HCT116 (cell line): ENCODE measurements around the gene PREP. TPM values are rescaled to one million over a fixed set of nuclear protein-coding genes. Genes with fewer than 3 reads are reported as not detected.

Experiments
- ATAC-seq: fragments of 200-7000 bp; cut with Tn5 transposase; 2 replicates; pipeline ENCODE4 v1.9.1; 2020; ENCODE audit warnings: mild to moderate bottlenecking, moderate library complexity
- BruUV-seq: library from RNA; stranded (reverse); fragments of 400-500 nt; replicated peaks from 2 replicates; lab custom pipeline; 2021; lab: Mats Ljungman, UMichigan
- CTCF ChIA-PET: fragments of 300-600 bp; sonication (Branson Sonifier 250); formaldehyde crosslinking; loops from one replicate; lab custom pipeline; 2021; ENCODE audit warnings: antibody characterized with exemption; lab: Charles Lee
- POLR2A ChIA-PET: fragments of 300-600, 350-600 bp; sonication (Branson Sonifier 250); formaldehyde crosslinking; loops from one replicate; lab custom pipeline; 2021; ENCODE audit warnings: antibody characterized with exemption; lab: Charles Lee
- RAD21 ChIA-PET, 2 experiments: fragments of 300-600 bp; sonication (Branson Sonifier 250); formaldehyde crosslinking; loops; one replicate each; lab custom pipeline; 2023; ENCODE audit warnings: low total read pairs in 2 of 2; ENCODE audit not compliant: uncharacterized antibody in 2 of 2, unreplicated experiment in 2 of 2, low non-redundant PET in 1 of 2; lab: Charles Lee
- DNase-seq: peaks from one replicate; pipeline ENCODE4 v3.0.0-alpha.2; 2010; ENCODE audit warnings: low read depth, low spot score
- H2AFZ ChIP-seq: fragments of 200-600 bp; shearing (Covaris generic), sonication (generic); 2 replicates; pipeline ENCODE4 v1.6.1; 2017; ENCODE audit warnings: low read depth, mixed run types, mixed read lengths, antibody characterized with exemption, low read length; ENCODE audit not compliant: poor library complexity, severe bottlenecking
- H3K27ac ChIP-seq: 2 replicates; pipeline ENCODE4 v1.5.1; 2012; ENCODE audit warnings: low read depth, low read length
- H3K27me3 ChIP-seq: fragments of 200-600 bp; sonication (generic); 2 replicates; pipeline ENCODE4 v1.6.1; 2016; ENCODE audit warnings: mixed run types, low read length, mixed read lengths; ENCODE audit not compliant: insufficient read depth
- H3K36me3 ChIP-seq, 2 experiments: fragments of 200-500 bp in 1 of 2; fragments of 200-600 bp in 1 of 2; sonication (Bioruptor generic) in 1 of 2; sonication (generic) in 1 of 2; 2 replicates each; pipeline versions ENCODE4 v1.5.1 to v1.6.1; 2014 to 2016; ENCODE audit warnings: low read length in 2 of 2, inconsistent platforms in 1 of 2, mixed read lengths in 1 of 2, mixed run types in 1 of 2; ENCODE audit not compliant: insufficient read depth in 2 of 2, control insufficient read depth in 1 of 2
- H3K4me1 ChIP-seq, 2 experiments: fragments of 200-600 bp in 1 of 2; sonication (generic) in 1 of 2; 2 replicates each; pipeline versions ENCODE4 v1.5.1 to v1.6.1; 2012 to 2017; ENCODE audit warnings: low read length in 2 of 2, inconsistent platforms in 1 of 2, mild to moderate bottlenecking in 1 of 2, mixed read lengths in 1 of 2, mixed run types in 1 of 2, moderate library complexity in 1 of 2; ENCODE audit not compliant: insufficient read depth in 2 of 2, control insufficient read depth in 1 of 2
- H3K4me2 ChIP-seq: fragments of 200-600 bp; sonication (generic); 2 replicates; pipeline ENCODE4 v1.6.1; 2017; ENCODE audit warnings: mixed run types, low read length, mixed read lengths
- H3K4me3 ChIP-seq, 2 experiments: fragments of 200-600 bp in 1 of 2; sonication (generic) in 1 of 2; replicated peaks in 1 of 2; 2 replicates each; pipeline ENCODE4 v1.5.1; 2011 to 2016; ENCODE audit warnings: low read length in 2 of 2, control low read depth in 1 of 2, low read depth in 1 of 2, mild to moderate bottlenecking in 1 of 2, mixed read lengths in 1 of 2, mixed run types in 1 of 2
- H3K79me2 ChIP-seq: fragments of 200-600 bp; sonication (generic); 2 replicates; pipeline ENCODE4 v1.6.1; 2017; ENCODE audit warnings: mild to moderate bottlenecking, mixed run types, low read length, moderate library complexity, mixed read lengths; ENCODE audit not compliant: insufficient read depth
- H3K9ac ChIP-seq: fragments of 200-600 bp; sonication (generic); 2 replicates; pipeline ENCODE4 v1.6.1; 2016; ENCODE audit warnings: low read length, mixed read lengths
- H3K9me2 ChIP-seq: fragments of 200-600 bp; sonication (generic), shearing (Covaris generic); 2 replicates; pipeline ENCODE4 v1.6.1; 2017; ENCODE audit warnings: mixed run types, mild to moderate bottlenecking, moderate library complexity; ENCODE audit not compliant: insufficient read depth
- H3K9me3 ChIP-seq, 2 experiments: fragments of 200-500 bp in 1 of 2; fragments of 200-600 bp in 1 of 2; sonication (Bioruptor generic) in 1 of 2; sonication (generic) in 1 of 2; 2 replicates each; pipeline ENCODE4 v1.6.1; 2014 to 2017; ENCODE audit warnings: low read length in 2 of 2, mixed read lengths in 2 of 2, inconsistent platforms in 1 of 2, low read depth in 1 of 2, mild to moderate bottlenecking in 1 of 2, mixed run types in 1 of 2, moderate library complexity in 1 of 2; ENCODE audit not compliant: control insufficient read depth in 1 of 2, insufficient read depth in 1 of 2
- H4K20me1 ChIP-seq: fragments of 200-600 bp; sonication (generic), shearing (Covaris generic); 2 replicates; pipeline ENCODE4 v1.6.1; 2017; ENCODE audit warnings: mixed run types, mild to moderate bottlenecking, moderate library complexity; ENCODE audit not compliant: insufficient read depth
- ATF3 ChIP-seq: IDR thresholded peaks from 2 replicates; pipeline ENCODE4 v1.6.1; 2012
- CEBPB ChIP-seq: IDR thresholded peaks from 2 replicates; pipeline ENCODE4 v1.6.1; 2012; ENCODE audit warnings: low read depth
- CTCF ChIP-seq, 3 experiments: fragments of 200-600 bp in 1 of 3; sonication (generic) in 1 of 3; IDR thresholded peaks in 2 of 3; conservative IDR thresholded peaks in 1 of 3; 2 replicates each; pipeline ENCODE4 v1.5.1; 2012 to 2017; ENCODE audit warnings: low read depth in 2 of 3, low read length in 2 of 3, antibody characterized with exemption in 1 of 3, borderline replicate concordance in 1 of 3, control low read depth in 1 of 3, mild to moderate bottlenecking in 1 of 3, mixed read lengths in 1 of 3, mixed run types in 1 of 3, moderate library complexity in 1 of 3; ENCODE audit not compliant: insufficient read depth in 1 of 3
- EGR1 ChIP-seq: IDR thresholded peaks from 2 replicates; pipeline ENCODE4 v1.6.1; 2012; ENCODE audit warnings: low read depth
- ELF1 ChIP-seq: IDR thresholded peaks from 2 replicates; pipeline ENCODE4 v1.6.1; 2012; ENCODE audit warnings: low read depth, borderline replicate concordance
- EZH2 ChIP-seq: fragments of 200-600 bp; sonication (generic); IDR thresholded peaks from 2 replicates; pipeline ENCODE4 v1.6.1; 2017; ENCODE audit warnings: antibody characterized with exemption, mixed run types
- EZH2phosphoT487 ChIP-seq: fragments of 200-600 bp; IDR thresholded peaks from 2 replicates; pipeline ENCODE4 v1.6.1; 2018; ENCODE audit warnings: antibody characterized with exemption, borderline replicate concordance
- FOSL1 ChIP-seq: IDR thresholded peaks from 2 replicates; pipeline ENCODE4 v1.6.1; 2012; ENCODE audit warnings: low read depth
- JUND ChIP-seq: IDR thresholded peaks from 2 replicates; pipeline ENCODE4 v1.6.1; 2012
- POLR2AphosphoS5 ChIP-seq: IDR thresholded peaks from 2 replicates; pipeline ENCODE4 v1.6.1; 2011; ENCODE audit warnings: mild to moderate bottlenecking, low read depth, low read length, moderate library complexity
- RAD21 ChIP-seq: IDR thresholded peaks from 2 replicates; pipeline ENCODE4 v1.6.1; 2012; ENCODE audit warnings: low read depth, mild to moderate bottlenecking
- SIN3A ChIP-seq: IDR thresholded peaks from 2 replicates; pipeline ENCODE4 v1.6.1; 2012; ENCODE audit warnings: low read depth
- SP1 ChIP-seq: IDR thresholded peaks from 2 replicates; pipeline ENCODE4 v1.6.1; 2012; ENCODE audit warnings: low read depth
- SRF ChIP-seq: IDR thresholded peaks from 2 replicates; pipeline ENCODE4 v1.6.1; 2012; ENCODE audit warnings: low read depth
- TCF7L2 ChIP-seq: IDR thresholded peaks from 2 replicates; pipeline ENCODE4 v1.7.0; 2011; ENCODE audit warnings: borderline replicate concordance, inconsistent platforms; ENCODE audit not compliant: insufficient read depth, insufficient read length; ENCODE audit errors: extremely low read depth
- YY1 ChIP-seq: IDR thresholded peaks from 2 replicates; pipeline ENCODE4 v1.6.1; 2011; ENCODE audit warnings: low read length, low read depth, moderate library complexity, mild to moderate bottlenecking; ENCODE audit not compliant: insufficient replicate concordance; ENCODE audit errors: extremely low read depth
- ZFX ChIP-seq: fragments of 450-650 bp; IDR thresholded peaks from 2 replicates; pipeline ENCODE4 v1.6.1; 2017
- intact Hi-C: fragments of 100-400 bp; cut with micrococcal nuclease; formaldehyde crosslinking; loops from 2 replicates; pipeline ENCODE4 v1.10.0; 2022
- total RNA-seq: library from RNA; stranded (reverse); gene quantifications from one replicate; pipeline ENCODE4 v1.2.1, GENCODE V29; 2021; ENCODE audit not compliant: unreplicated experiment
- TF ChIP-seq, protein P1 (sequence below): IDR thresholded peaks from 2 replicates; pipeline ENCODE4 v1.6.1; 2011; ENCODE audit warnings: mild to moderate bottlenecking, low read length, moderate library complexity; ENCODE audit not compliant: insufficient replicate concordance; ENCODE audit errors: extremely low read depth
- TF ChIP-seq, protein P2 (sequence below): IDR thresholded peaks from 2 replicates; pipeline ENCODE4 v1.6.1; 2012; ENCODE audit warnings: low read depth

Gene PREP
- total RNA-seq, 1 experiment from 2014 or later = 53.5 TPM

DNA sequence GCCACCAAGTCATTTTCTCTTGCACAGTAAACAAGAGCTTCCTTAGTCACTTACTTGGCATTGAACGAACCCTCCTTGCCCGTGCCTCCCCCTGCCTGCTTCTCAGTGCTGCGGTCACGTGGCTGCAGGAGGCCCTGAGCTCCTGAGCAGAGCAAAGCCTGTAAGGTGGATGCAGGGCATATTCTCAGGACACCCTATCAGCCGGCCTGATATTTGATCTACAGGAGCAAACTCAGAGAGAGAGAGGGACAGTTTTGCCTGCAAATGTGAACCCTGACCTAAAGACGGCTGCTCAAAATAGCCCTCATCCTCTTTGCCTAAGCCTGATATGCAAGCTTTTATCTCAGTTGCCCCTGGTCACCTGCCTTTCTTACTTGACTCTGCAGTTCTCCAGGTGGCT, 130.1 kb downstream of the PREP start:
- BruUV-seq = no TSS peak
- H2AFZ ChIP-seq = no peak overlapping the region
- H3K4me2 ChIP-seq = no peak overlapping the region
- no peak for TF ChIP-seq EZH2phosphoT487
- TF ChIP-seq RAD21 = no peak
- TF ChIP-seq CTCF (IDR thresholded peaks at IDR 0.05 in 2 of 3, conservative IDR thresholded peaks at IDR 0.05 in 1 of 3; ENCODE audit: borderline replicate concordance in 1 of 3, insufficient read depth in 1 of 3, low read depth in 2 of 3, low read length in 2 of 3) = no peak
- no peak for TF ChIP-seq EGR1
- TF ChIP-seq JUND = no peak
- no peak for TF ChIP-seq SRF
- no peak for TF ChIP-seq EZH2
- TF ChIP-seq, protein P1, sequence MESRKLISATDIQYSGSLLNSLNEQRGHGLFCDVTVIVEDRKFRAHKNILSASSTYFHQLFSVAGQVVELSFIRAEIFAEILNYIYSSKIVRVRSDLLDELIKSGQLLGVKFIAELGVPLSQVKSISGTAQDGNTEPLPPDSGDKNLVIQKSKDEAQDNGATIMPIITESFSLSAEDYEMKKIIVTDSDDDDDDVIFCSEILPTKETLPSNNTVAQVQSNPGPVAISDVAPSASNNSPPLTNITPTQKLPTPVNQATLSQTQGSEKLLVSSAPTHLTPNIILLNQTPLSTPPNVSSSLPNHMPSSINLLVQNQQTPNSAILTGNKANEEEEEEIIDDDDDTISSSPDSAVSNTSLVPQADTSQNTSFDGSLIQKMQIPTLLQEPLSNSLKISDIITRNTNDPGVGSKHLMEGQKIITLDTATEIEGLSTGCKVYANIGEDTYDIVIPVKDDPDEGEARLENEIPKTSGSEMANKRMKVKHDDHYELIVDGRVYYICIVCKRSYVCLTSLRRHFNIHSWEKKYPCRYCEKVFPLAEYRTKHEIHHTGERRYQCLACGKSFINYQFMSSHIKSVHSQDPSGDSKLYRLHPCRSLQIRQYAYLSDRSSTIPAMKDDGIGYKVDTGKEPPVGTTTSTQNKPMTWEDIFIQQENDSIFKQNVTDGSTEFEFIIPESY = no peak
- TF ChIP-seq, protein P2, sequence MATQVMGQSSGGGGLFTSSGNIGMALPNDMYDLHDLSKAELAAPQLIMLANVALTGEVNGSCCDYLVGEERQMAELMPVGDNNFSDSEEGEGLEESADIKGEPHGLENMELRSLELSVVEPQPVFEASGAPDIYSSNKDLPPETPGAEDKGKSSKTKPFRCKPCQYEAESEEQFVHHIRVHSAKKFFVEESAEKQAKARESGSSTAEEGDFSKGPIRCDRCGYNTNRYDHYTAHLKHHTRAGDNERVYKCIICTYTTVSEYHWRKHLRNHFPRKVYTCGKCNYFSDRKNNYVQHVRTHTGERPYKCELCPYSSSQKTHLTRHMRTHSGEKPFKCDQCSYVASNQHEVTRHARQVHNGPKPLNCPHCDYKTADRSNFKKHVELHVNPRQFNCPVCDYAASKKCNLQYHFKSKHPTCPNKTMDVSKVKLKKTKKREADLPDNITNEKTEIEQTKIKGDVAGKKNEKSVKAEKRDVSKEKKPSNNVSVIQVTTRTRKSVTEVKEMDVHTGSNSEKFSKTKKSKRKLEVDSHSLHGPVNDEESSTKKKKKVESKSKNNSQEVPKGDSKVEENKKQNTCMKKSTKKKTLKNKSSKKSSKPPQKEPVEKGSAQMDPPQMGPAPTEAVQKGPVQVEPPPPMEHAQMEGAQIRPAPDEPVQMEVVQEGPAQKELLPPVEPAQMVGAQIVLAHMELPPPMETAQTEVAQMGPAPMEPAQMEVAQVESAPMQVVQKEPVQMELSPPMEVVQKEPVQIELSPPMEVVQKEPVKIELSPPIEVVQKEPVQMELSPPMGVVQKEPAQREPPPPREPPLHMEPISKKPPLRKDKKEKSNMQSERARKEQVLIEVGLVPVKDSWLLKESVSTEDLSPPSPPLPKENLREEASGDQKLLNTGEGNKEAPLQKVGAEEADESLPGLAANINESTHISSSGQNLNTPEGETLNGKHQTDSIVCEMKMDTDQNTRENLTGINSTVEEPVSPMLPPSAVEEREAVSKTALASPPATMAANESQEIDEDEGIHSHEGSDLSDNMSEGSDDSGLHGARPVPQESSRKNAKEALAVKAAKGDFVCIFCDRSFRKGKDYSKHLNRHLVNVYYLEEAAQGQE = no peak
- TF ChIP-seq CEBPB = no peak
- TF ChIP-seq ZFX = no peak
- no peak for TF ChIP-seq SP1
- no peak for TF ChIP-seq ELF1
- no peak for TF ChIP-seq ATF3
- TF ChIP-seq POLR2AphosphoS5 = no peak
- TF ChIP-seq YY1 = no peak
- no peak for TF ChIP-seq TCF7L2
- TF ChIP-seq SIN3A = no peak
- TF ChIP-seq FOSL1 = no peak
- POLR2A ChIA-PET = no interaction called here
- DNase-seq (no peak), ATAC-seq (0 out of 2 replicates have a peak, but pooled peaks have one; percentile 44)
- H3K79me2 ChIP-seq = no peaks in the 10 kb centered on the region
- intact Hi-C loops = no loop called here
- no peaks in the 10 kb centered on the region for H3K9me3 ChIP-seq
- H3K27ac ChIP-seq = no peak overlapping the region
- RAD21 ChIA-PET = no interaction called here
- H3K4me3 ChIP-seq = no peak overlapping the region
- peaks cover 0 to under 1% of the 10 kb centered on the region in 2 experiments; a peak in 1 of 4 replicates for H3K36me3 ChIP-seq
- no peak overlapping the region for H3K9ac ChIP-seq
- H3K9me2 ChIP-seq = no peaks in the 10 kb centered on the region
- no peaks in the 10 kb centered on the region; a peak in 1 of 4 replicates for H3K4me1 ChIP-seq
- no peaks in the 10 kb centered on the region for H4K20me1 ChIP-seq
- CTCF ChIA-PET = no interaction called here
- no peaks in the 10 kb centered on the region for H3K27me3 ChIP-seq
